H9 (cell line): ENCODE results near the gene RHOJ. TPM values are rescaled to one million over a fixed set of nuclear protein-coding genes. Genes with fewer than 3 reads are reported as not detected.
"Not testable (repeated sequence)": the region's sequence is repeated elsewhere in the genome, so short reads cannot be mapped to it uniquely, and the experiment has no call there.

Experiments used
- DNase-seq: peaks from one replicate; pipeline ENCODE4 v3.0.0-alpha.2; 2017
- H2AFZ ChIP-seq: one replicate; pipeline ENCODE4 v1.6.1; 2013; ENCODE audit warnings: mild to moderate bottlenecking, low read length, control low read depth, moderate library complexity
- H2AK5ac ChIP-seq: 2 replicates; pipeline ENCODE4 v1.6.1; 2013; ENCODE audit warnings: low read length, control low read depth, mixed read lengths; ENCODE audit not compliant: insufficient read length
- H2BK120ac ChIP-seq: one replicate; pipeline ENCODE4 v1.6.1; 2013; ENCODE audit warnings: low read depth, mild to moderate bottlenecking, low read length, control low read depth, inconsistent platforms; ENCODE audit not compliant: poor library complexity, severe bottlenecking
- H2BK12ac ChIP-seq: 2 replicates; pipeline ENCODE4 v1.6.1; 2013; ENCODE audit warnings: low read length, control low read depth, mixed read lengths, low read depth; ENCODE audit not compliant: insufficient read length
- H2BK15ac ChIP-seq: 2 replicates; pipeline ENCODE4 v1.6.1; 2013; ENCODE audit warnings: low read depth, low read length, control low read depth
- H2BK20ac ChIP-seq: one replicate; pipeline ENCODE4 v1.6.1; 2013; ENCODE audit warnings: low read depth, mild to moderate bottlenecking, low read length, control low read depth, inconsistent platforms; ENCODE audit not compliant: poor library complexity, severe bottlenecking
- H2BK5ac ChIP-seq: 2 replicates; pipeline ENCODE4 v1.6.1; 2013; ENCODE audit warnings: low read length, control low read depth, mixed read lengths; ENCODE audit not compliant: insufficient read length
- H3K14ac ChIP-seq: 2 replicates; pipeline ENCODE4 v1.6.1; 2013; ENCODE audit warnings: low read length, control low read depth; ENCODE audit not compliant: insufficient read depth
- H3K18ac ChIP-seq: 2 replicates; pipeline ENCODE4 v1.6.1; 2013; ENCODE audit warnings: low read depth, mild to moderate bottlenecking, mixed read lengths, low read length, control low read depth; ENCODE audit not compliant: insufficient read length
- H3K23ac ChIP-seq: 2 replicates; pipeline ENCODE4 v1.6.1; 2013; ENCODE audit warnings: low read length, control low read depth, mixed read lengths, low read depth; ENCODE audit not compliant: insufficient read length
- H3K23me2 ChIP-seq: 2 replicates; pipeline ENCODE4 v1.6.1; 2013; ENCODE audit warnings: low read depth, mild to moderate bottlenecking, mixed read lengths, low read length, control low read depth; ENCODE audit not compliant: insufficient read length, poor library complexity, severe bottlenecking
- H3K27ac ChIP-seq: 2 replicates; pipeline ENCODE4 v1.5.1; 2013; ENCODE audit warnings: low read length, control low read depth, mixed read lengths, low read depth; ENCODE audit not compliant: insufficient read length
- H3K27me3 ChIP-seq: 2 replicates; pipeline ENCODE4 v1.6.1; 2013; ENCODE audit warnings: low read length, control low read depth, inconsistent platforms; ENCODE audit not compliant: insufficient read depth
- H3K4ac ChIP-seq: 2 replicates; pipeline ENCODE4 v1.6.1; 2013; ENCODE audit warnings: low read depth, mild to moderate bottlenecking, control low read depth, inconsistent platforms, low read length, moderate library complexity
- H3K4me1 ChIP-seq: 2 replicates; pipeline ENCODE4 v1.6.1; 2013; ENCODE audit warnings: low read length, control low read depth, inconsistent platforms; ENCODE audit not compliant: insufficient read depth
- H3K4me2 ChIP-seq: 2 replicates; pipeline ENCODE4 v1.6.1; 2013; ENCODE audit warnings: low read length, control low read depth, mixed read lengths; ENCODE audit not compliant: insufficient read length, insufficient read depth
- H3K56ac ChIP-seq: 2 replicates; pipeline ENCODE4 v1.6.1; 2013; ENCODE audit warnings: low read depth, mild to moderate bottlenecking, mixed read lengths, low read length, control low read depth; ENCODE audit not compliant: insufficient read length
- H3K79me1 ChIP-seq: 2 replicates; pipeline ENCODE4 v1.6.1; 2013; ENCODE audit warnings: low read depth, mild to moderate bottlenecking, moderate library complexity, low read length, control low read depth, inconsistent platforms; ENCODE audit not compliant: insufficient read depth, poor library complexity, severe bottlenecking
- H3K79me2 ChIP-seq: 2 replicates; pipeline ENCODE4 v1.6.1; 2013; ENCODE audit warnings: low read length, control low read depth, inconsistent platforms; ENCODE audit not compliant: insufficient read depth
- H3K9ac ChIP-seq: 2 replicates; pipeline ENCODE4 v1.6.1; 2013; ENCODE audit warnings: low read length, control low read depth, mixed read lengths; ENCODE audit not compliant: insufficient read length; ENCODE audit errors: extremely low read depth
- H3K9me3 ChIP-seq: one replicate; pipeline ENCODE4 v1.6.1; 2013; ENCODE audit warnings: low read depth, low read length, inconsistent platforms; ENCODE audit not compliant: control insufficient read depth
- H3T11ph ChIP-seq: one replicate; pipeline ENCODE4 v1.6.1; 2013; ENCODE audit warnings: mild to moderate bottlenecking, low read length, control low read depth, inconsistent platforms
- H4K20me1 ChIP-seq: one replicate; pipeline ENCODE4 v1.6.1; 2013; ENCODE audit not compliant: control insufficient read depth, insufficient read length, insufficient read depth
- H4K5ac ChIP-seq: 2 replicates; pipeline ENCODE4 v1.6.1; 2013; ENCODE audit warnings: low read depth, mild to moderate bottlenecking, mixed read lengths, low read length, control low read depth; ENCODE audit not compliant: insufficient read length
- H4K8ac ChIP-seq: replicated peaks from 2 replicates; pipeline ENCODE4 v1.6.1; 2013; ENCODE audit warnings: low read length, control low read depth, mixed read lengths, low read depth; ENCODE audit not compliant: insufficient read length
- H4K91ac ChIP-seq: 2 replicates; pipeline ENCODE4 v1.6.1; 2013; ENCODE audit warnings: low read depth, mild to moderate bottlenecking, moderate library complexity, mixed read lengths, low read length, control low read depth; ENCODE audit not compliant: insufficient read length
- H3K27ac Mint-ChIP-seq, 3 experiments: 2 replicates in 2 of 3; 3 replicates in 1 of 3; pipeline ENCODE4 v1.8.0; 2020 to 2021; ENCODE audit warnings: mixed read lengths in 3 of 3, mild to moderate bottlenecking in 1 of 3, moderate library complexity in 1 of 3
- H3K27me3 Mint-ChIP-seq: 2 replicates; pipeline ENCODE4 v1.8.0; 2021; ENCODE audit warnings: low read depth, mild to moderate bottlenecking, moderate library complexity, mixed read lengths
- H3K36me3 Mint-ChIP-seq, 3 experiments: 2 replicates in 2 of 3; 3 replicates in 1 of 3; pipeline ENCODE4 v1.8.0; 2020 to 2021; ENCODE audit warnings: low read depth in 3 of 3, mixed read lengths in 3 of 3; ENCODE audit not compliant: insufficient read depth in 1 of 3
- H3K4me1 Mint-ChIP-seq, 2 experiments: 2 replicates each; pipeline ENCODE4 v1.8.0; 2020; ENCODE audit warnings: mixed read lengths in 2 of 2
- H3K4me3 Mint-ChIP-seq, 2 experiments: 2 replicates in 1 of 2; 3 replicates in 1 of 2; pipeline ENCODE4 v1.8.0; 2020 to 2021; ENCODE audit warnings: mild to moderate bottlenecking in 2 of 2, mixed read lengths in 2 of 2, moderate library complexity in 1 of 2
- H3K9me3 Mint-ChIP-seq, 2 experiments: 2 replicates in 1 of 2; 3 replicates in 1 of 2; pipeline ENCODE4 v1.8.0; 2020; ENCODE audit warnings: mild to moderate bottlenecking in 2 of 2, mixed read lengths in 2 of 2, moderate library complexity in 1 of 2
- WGBS: extraction: QIAGEN DNeasy Blood & Tissue Kit; methylation state at CpG from one replicate; pipeline ENCODE4 v1.1.7; 2013; ENCODE audit warnings: missing lambda C conversion rate, low lambda C conversion rate, mixed read lengths; ENCODE audit not compliant: insufficient read length; ENCODE audit errors: extremely low coverage; 5-methylcytosine and 5-hydroxymethylcytosine counted together
- total RNA-seq: library from RNA; stranded (reverse); gene quantifications from 2 replicates; pipeline ENCODE4 v1.2.1, GENCODE V29; 2021
- TF ChIP-seq, protein P1 (sequence below): fragments of 200-600 bp; sonication (generic); conservative IDR thresholded peaks from 3 replicates; pipeline ENCODE4 v1.8.0; 2021; ENCODE audit warnings: antibody characterized with exemption, mild to moderate bottlenecking

Gene RHOJ
- total RNA-seq, 1 experiment from 2014 or later: not detected

DNA sequence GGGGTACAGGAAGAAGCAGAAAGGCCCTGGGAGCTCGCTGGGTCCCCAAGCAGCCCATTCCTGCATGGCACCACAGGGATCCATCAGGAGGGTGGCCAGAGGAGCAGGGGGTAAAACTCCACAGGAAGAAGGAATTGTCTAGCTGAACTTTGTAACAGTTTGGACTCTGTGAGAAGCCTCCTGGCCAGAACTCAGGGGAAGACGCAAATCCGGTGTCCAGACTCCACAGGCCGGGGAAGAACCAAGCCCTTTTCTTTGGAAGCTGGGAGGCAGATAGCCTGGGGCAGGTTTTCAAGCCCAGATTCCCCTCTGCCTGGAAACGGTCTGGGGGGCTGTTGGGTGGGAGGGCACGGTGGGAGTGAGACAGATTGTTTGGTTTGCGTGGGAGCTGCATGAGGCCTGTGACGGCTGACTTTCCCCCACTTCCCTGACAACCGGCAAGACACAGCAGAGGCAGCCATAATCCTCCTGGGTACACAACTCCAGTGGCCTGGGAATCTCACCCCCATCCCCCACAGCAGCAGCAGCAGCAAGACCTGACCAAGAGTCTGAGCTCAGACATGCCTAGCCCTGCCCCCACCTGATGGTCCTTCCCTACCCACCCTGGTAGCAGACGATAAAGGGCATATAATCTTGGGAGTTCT, 97.8 kb downstream of the RHOJ start:
- no peak overlapping the region for H4K91ac ChIP-seq
- no CpG with 5 or more reads among the region's 10 CpGs for WGBS
- no peak overlapping the region for H3K4me2 ChIP-seq
- H3K9me3 ChIP-seq: no peaks in the 10 kb centered on the region
- no peak overlapping the region for H2BK12ac ChIP-seq
- H3K27me3 ChIP-seq: no peaks in the 10 kb centered on the region
- TF ChIP-seq, protein P1, sequence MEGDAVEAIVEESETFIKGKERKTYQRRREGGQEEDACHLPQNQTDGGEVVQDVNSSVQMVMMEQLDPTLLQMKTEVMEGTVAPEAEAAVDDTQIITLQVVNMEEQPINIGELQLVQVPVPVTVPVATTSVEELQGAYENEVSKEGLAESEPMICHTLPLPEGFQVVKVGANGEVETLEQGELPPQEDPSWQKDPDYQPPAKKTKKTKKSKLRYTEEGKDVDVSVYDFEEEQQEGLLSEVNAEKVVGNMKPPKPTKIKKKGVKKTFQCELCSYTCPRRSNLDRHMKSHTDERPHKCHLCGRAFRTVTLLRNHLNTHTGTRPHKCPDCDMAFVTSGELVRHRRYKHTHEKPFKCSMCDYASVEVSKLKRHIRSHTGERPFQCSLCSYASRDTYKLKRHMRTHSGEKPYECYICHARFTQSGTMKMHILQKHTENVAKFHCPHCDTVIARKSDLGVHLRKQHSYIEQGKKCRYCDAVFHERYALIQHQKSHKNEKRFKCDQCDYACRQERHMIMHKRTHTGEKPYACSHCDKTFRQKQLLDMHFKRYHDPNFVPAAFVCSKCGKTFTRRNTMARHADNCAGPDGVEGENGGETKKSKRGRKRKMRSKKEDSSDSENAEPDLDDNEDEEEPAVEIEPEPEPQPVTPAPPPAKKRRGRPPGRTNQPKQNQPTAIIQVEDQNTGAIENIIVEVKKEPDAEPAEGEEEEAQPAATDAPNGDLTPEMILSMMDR: no peak
- no peak overlapping the region for H2BK120ac ChIP-seq
- H3K56ac ChIP-seq: no peak overlapping the region
- no peak overlapping the region for H2BK5ac ChIP-seq
- no peak overlapping the region for H3K27ac ChIP-seq
- no peak for DNase-seq
- no peaks in the 10 kb centered on the region for H3K4me1 ChIP-seq
- H3K14ac ChIP-seq: no peak overlapping the region
- Mint-ChIP-seq H3K4me1 (peaks cover 22 to 23% of the 10 kb centered on the region in 2 experiments), H3K27me3 (no peaks in the 10 kb centered on the region), H3K4me3 (no peak overlapping the region), H3K36me3 (peaks cover 0 to 6% (median 0%) of the 10 kb centered on the region in 3 experiments; a peak in 1 of 7 replicates), H3K27ac (no peak overlapping the region), H3K9me3 (peaks cover 0 to 6% of the 10 kb centered on the region in 2 experiments; a peak in 1 of 5 replicates)
- H3K9ac ChIP-seq: no peak overlapping the region
- no peak overlapping the region for H3K4ac ChIP-seq
- no peak overlapping the region for H2BK15ac ChIP-seq
- no peaks in the 10 kb centered on the region for H4K20me1 ChIP-seq
- no peak overlapping the region for H3K18ac ChIP-seq
- no peak overlapping the region for H2AK5ac ChIP-seq
- no peak overlapping the region for H2AFZ ChIP-seq
- H3T11ph ChIP-seq: no peak overlapping the region
- H3K79me2 ChIP-seq: no peaks in the 10 kb centered on the region
- no peak overlapping the region for H2BK20ac ChIP-seq
- H4K8ac ChIP-seq: no peak overlapping the region
- H4K5ac ChIP-seq: no peak overlapping the region
- H3K23me2 ChIP-seq: no peaks in the 10 kb centered on the region
- no peak overlapping the region for H3K23ac ChIP-seq
- no peaks in the 10 kb centered on the region for H3K79me1 ChIP-seq

DNA sequence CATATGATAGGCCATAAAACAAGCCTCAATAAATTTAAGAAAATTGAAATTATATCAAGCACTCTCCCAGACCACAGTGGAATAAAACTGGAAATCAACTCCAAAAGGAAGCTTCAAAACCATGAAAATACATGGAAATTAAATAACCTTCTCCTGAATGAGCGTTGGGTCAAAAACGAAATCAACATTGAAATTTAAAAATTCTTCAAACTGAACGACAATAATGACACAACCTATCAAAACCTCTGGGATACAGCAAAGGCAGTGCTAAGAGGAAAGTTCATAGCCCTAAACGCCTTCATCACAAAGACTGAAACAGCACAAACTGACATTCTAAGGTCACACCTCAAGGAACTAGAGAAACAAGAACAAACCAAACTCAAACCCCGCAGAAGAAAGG, 100.2 kb downstream of the RHOJ start:
- H3K4me3 Mint-ChIP-seq, H3T11ph ChIP-seq, H2BK12ac ChIP-seq, H3K79me2 ChIP-seq, H2BK15ac ChIP-seq, H3K18ac ChIP-seq, H3K36me3 Mint-ChIP-seq, H3K4me2 ChIP-seq, H3K9ac ChIP-seq, H4K20me1 ChIP-seq, H3K9me3 Mint-ChIP-seq, H3K23me2 ChIP-seq, H2BK20ac ChIP-seq, H3K27me3 ChIP-seq, H4K8ac ChIP-seq, H3K79me1 ChIP-seq, DNase-seq, H4K91ac ChIP-seq, H4K5ac ChIP-seq, H2AK5ac ChIP-seq, H3K27ac Mint-ChIP-seq, H3K9me3 ChIP-seq, H2AFZ ChIP-seq, H3K27me3 Mint-ChIP-seq, H3K27ac ChIP-seq, H3K23ac ChIP-seq, H2BK5ac ChIP-seq, H3K14ac ChIP-seq, H2BK120ac ChIP-seq, H3K4ac ChIP-seq, H3K56ac ChIP-seq, H3K4me1 ChIP-seq: not testable (repeated sequence)
- H3K4me1 Mint-ChIP-seq: peaks cover 11 to 12% of the 10 kb centered on the region in 2 experiments
- no CpG with 5 or more reads among the region's 5 CpGs for WGBS
